A549 (cell line): Measurements from ENCODE around the gene C4orf17.

ENCODE experiments used
- CHD4 ChIP-seq: fragments of 200-600 bp; sonication (generic); IDR thresholded peaks from 2 replicates; pipeline ENCODE4 v1.6.1; 2016; ENCODE audit warnings: antibody characterized with exemption, mild to moderate bottlenecking, borderline replicate concordance
- FOXS1 ChIP-seq: fragments of 250-450 bp; sonication (Bioruptor Pico); IDR thresholded peaks from 2 replicates; pipeline ENCODE4 v1.5.0; 2020; ENCODE audit warnings: mild to moderate bottlenecking, moderate library complexity
- HOXA7 ChIP-seq: fragments of 250-450 bp; sonication (Bioruptor Pico); IDR thresholded peaks from 2 replicates; pipeline ENCODE4 v1.5.0; 2020; ENCODE audit warnings: mild to moderate bottlenecking, moderate library complexity
- JUN ChIP-seq, 2 experiments: fragments of >200 bp; sonication (Bioruptor Twin); formaldehyde crosslinking; IDR thresholded peaks; 2 replicates in 1 of 2; 3 replicates in 1 of 2; pipeline ENCODE4 v1.6.1; 2016 to 2017
- JUNB ChIP-seq: fragments of >200 bp; sonication (Bioruptor Twin); formaldehyde crosslinking; IDR thresholded peaks from 2 replicates; pipeline ENCODE4 v1.6.1; 2016
- NFE2L2 ChIP-seq: fragments of 150-350 bp; conservative IDR thresholded peaks from 2 replicates; pipeline ENCODE4 v1.6.1; 2014; ENCODE audit warnings: low read length
- PHF8 ChIP-seq: fragments of 200-600 bp; sonication (generic); IDR thresholded peaks from 2 replicates; pipeline ENCODE4 v1.6.1; 2016; ENCODE audit warnings: low read depth, mild to moderate bottlenecking, antibody characterized with exemption, moderate library complexity, borderline replicate concordance
- POLR2A ChIP-seq: IDR thresholded peaks from 2 replicates; pipeline ENCODE4 v1.6.1; 2012; ENCODE audit warnings: mild to moderate bottlenecking, low read length
- RAD21 ChIP-seq, 2 experiments: fragments of >200 bp in 1 of 2; sonication (Bioruptor Twin) in 1 of 2; formaldehyde crosslinking in 1 of 2; IDR thresholded peaks in 1 of 2; conservative IDR thresholded peaks in 1 of 2; 2 replicates in 1 of 2; 3 replicates in 1 of 2; pipeline ENCODE4 v1.6.1; 2012 to 2018; ENCODE audit warnings: inconsistent platforms in 1 of 2
- RFX5 ChIP-seq: fragments of 450-650 bp; IDR thresholded peaks from 2 replicates; pipeline ENCODE4 v1.7.1; 2014; ENCODE audit warnings: antibody characterized with exemption, mild to moderate bottlenecking, moderate library complexity
- ZNF302 ChIP-seq: fragments of 250-450 bp; sonication (Bioruptor Pico); IDR thresholded peaks from 2 replicates; pipeline ENCODE4 v1.9.0; 2021; ENCODE audit warnings: inconsistent platforms, mild to moderate bottlenecking, moderate library complexity
- TF ChIP-seq, protein P1 (sequence below): IDR thresholded peaks from 2 replicates; pipeline ENCODE4 v1.6.1; 2012
- TF ChIP-seq, protein P2 (sequence below): fragments of >200 bp; sonication (Bioruptor Twin); formaldehyde crosslinking; IDR thresholded peaks from 3 replicates; pipeline ENCODE4 v1.5.1; 2016
- TF ChIP-seq, protein P3 (sequence below): fragments of 200-600 bp; sonication (generic); IDR thresholded peaks from 2 replicates; pipeline ENCODE4 v1.6.1; 2016; ENCODE audit warnings: antibody characterized with exemption, mild to moderate bottlenecking, moderate library complexity

DNA sequence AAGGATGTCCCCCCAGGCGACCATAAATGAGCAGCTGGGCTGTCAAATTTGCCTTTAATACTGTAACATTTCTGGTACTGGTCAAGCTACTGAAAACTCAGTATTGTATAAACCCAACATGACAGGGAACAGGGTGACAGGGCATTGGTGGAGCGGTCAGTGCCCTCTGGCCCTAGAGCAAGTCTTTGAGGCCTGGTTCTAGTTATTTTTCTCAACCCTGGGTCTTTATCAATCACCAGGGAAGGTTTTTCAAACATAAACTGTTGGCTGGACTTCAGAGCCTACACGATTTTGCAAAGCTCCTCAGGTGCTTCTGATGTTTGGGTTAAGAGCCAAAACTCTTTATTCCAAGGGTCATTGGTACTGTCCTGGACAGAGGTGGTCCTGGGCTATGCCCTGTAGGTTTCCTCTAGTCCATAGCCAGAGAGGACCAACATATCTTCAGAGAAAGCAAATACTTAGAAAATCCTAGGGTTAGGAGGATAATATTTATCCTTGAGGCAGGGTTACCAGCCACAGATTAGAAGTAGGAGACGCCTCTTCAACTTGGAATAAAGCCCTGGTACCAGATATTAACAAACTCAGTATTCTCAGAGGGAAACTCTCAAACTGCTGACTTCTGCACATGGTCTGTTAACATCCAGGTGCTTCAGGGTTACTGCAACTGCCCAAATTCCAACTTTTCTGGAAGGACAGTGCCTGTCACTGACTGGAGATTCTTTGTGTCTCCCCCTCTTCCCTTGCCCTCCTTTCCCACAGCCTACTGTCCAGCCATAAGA, 49.0 kb upstream of the C4orf17 start:
- TF ChIP-seq HOXA7, result no peak
- TF ChIP-seq, protein P1, sequence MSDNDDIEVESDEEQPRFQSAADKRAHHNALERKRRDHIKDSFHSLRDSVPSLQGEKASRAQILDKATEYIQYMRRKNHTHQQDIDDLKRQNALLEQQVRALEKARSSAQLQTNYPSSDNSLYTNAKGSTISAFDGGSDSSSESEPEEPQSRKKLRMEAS, result no peak
- TF ChIP-seq POLR2A, result no peak
- TF ChIP-seq RFX5, result no peak
- TF ChIP-seq, protein P2, sequence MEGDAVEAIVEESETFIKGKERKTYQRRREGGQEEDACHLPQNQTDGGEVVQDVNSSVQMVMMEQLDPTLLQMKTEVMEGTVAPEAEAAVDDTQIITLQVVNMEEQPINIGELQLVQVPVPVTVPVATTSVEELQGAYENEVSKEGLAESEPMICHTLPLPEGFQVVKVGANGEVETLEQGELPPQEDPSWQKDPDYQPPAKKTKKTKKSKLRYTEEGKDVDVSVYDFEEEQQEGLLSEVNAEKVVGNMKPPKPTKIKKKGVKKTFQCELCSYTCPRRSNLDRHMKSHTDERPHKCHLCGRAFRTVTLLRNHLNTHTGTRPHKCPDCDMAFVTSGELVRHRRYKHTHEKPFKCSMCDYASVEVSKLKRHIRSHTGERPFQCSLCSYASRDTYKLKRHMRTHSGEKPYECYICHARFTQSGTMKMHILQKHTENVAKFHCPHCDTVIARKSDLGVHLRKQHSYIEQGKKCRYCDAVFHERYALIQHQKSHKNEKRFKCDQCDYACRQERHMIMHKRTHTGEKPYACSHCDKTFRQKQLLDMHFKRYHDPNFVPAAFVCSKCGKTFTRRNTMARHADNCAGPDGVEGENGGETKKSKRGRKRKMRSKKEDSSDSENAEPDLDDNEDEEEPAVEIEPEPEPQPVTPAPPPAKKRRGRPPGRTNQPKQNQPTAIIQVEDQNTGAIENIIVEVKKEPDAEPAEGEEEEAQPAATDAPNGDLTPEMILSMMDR, result no peak
- no peak for TF ChIP-seq CHD4
- no peak for TF ChIP-seq FOXS1 (CRISPR knock-in tag)
- no peak for TF ChIP-seq ZNF302 (CRISPR knock-in tag)
- TF ChIP-seq, protein P3, sequence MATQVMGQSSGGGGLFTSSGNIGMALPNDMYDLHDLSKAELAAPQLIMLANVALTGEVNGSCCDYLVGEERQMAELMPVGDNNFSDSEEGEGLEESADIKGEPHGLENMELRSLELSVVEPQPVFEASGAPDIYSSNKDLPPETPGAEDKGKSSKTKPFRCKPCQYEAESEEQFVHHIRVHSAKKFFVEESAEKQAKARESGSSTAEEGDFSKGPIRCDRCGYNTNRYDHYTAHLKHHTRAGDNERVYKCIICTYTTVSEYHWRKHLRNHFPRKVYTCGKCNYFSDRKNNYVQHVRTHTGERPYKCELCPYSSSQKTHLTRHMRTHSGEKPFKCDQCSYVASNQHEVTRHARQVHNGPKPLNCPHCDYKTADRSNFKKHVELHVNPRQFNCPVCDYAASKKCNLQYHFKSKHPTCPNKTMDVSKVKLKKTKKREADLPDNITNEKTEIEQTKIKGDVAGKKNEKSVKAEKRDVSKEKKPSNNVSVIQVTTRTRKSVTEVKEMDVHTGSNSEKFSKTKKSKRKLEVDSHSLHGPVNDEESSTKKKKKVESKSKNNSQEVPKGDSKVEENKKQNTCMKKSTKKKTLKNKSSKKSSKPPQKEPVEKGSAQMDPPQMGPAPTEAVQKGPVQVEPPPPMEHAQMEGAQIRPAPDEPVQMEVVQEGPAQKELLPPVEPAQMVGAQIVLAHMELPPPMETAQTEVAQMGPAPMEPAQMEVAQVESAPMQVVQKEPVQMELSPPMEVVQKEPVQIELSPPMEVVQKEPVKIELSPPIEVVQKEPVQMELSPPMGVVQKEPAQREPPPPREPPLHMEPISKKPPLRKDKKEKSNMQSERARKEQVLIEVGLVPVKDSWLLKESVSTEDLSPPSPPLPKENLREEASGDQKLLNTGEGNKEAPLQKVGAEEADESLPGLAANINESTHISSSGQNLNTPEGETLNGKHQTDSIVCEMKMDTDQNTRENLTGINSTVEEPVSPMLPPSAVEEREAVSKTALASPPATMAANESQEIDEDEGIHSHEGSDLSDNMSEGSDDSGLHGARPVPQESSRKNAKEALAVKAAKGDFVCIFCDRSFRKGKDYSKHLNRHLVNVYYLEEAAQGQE, result no peak
- no peak for TF ChIP-seq JUNB
- TF ChIP-seq PHF8, result no peak
- TF ChIP-seq NFE2L2, result no peak
- no peak for TF ChIP-seq RAD21 (conservative IDR thresholded peaks at IDR 0.05 in 1 of 2, IDR thresholded peaks at IDR 0.05 in 1 of 2)
- TF ChIP-seq JUN (IDR thresholded peaks at IDR 0.05), result no peak
